OCI-M2 (cell line): ENCODE results near the gene TTLL3.
A peak's percentile ranks its signal among the peaks of the same experiment; 100 is the strongest.

ENCODE experiments used
- DNase-seq: peaks from one replicate; lab custom pipeline; 2025; ENCODE audit not compliant: unreplicated experiment; lab: John Stamatoyannopoulos, UW

The TTLL3 gene

DNA sequence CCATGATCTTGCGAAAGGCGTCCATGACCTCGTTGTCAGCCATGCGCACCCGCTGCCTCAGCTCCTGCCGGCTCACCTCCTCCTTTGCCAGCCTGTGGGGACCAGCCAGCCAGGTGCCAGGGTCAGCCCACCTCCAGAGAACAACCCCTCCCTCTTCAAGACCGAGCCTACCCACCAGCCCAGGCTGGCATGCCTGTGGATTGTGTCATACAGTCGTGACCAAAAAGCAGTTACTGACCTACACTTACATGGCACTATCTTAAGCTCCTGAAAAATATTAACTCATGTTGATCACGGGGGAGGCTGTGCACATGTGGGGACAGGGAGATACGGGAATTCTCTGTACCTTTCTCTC lies 29.6 kb upstream of the TTLL3 start:
- no peak for DNase-seq

DNA sequence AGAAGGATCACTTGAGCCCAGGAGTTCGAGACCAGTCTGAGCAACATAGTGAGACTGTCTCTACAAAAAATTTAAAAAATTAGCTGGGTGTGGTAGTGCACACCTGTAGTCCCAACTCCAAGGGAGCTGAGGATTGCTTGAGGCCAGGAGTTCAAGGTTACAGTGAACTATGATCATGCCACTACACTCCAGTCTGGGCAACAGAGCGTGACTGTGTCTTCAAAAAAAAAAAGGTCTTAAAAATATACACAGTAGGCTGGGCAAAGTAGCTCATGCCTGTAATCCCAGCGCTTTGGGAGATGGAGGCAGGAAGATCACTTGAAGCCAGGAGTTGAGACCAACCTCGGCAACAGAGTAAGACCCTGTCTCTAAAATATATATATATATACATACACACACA lies 29.2 kb upstream of the TTLL3 start:
- no peak for DNase-seq

DNA sequence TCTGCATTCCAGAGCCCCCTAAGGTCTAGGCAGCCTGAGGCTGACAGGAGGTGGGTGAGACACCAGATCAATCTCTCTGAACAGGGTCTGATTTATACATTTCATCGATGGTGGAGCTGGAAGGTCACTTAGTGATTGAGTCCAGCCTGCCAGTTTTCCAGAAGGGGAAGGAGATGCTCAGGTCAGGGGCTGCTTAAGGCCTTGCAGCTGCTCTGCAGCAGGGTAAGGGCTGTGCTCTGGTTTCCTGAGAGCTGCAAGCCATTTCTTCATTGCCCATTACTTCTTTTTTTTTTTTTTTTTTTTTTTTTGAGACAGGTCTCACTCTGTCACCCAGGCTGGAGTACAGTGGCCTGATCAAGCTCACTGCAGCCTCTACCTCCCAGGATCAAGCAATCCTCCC lies 28.5 kb upstream of the TTLL3 start:
- no peak for DNase-seq

DNA sequence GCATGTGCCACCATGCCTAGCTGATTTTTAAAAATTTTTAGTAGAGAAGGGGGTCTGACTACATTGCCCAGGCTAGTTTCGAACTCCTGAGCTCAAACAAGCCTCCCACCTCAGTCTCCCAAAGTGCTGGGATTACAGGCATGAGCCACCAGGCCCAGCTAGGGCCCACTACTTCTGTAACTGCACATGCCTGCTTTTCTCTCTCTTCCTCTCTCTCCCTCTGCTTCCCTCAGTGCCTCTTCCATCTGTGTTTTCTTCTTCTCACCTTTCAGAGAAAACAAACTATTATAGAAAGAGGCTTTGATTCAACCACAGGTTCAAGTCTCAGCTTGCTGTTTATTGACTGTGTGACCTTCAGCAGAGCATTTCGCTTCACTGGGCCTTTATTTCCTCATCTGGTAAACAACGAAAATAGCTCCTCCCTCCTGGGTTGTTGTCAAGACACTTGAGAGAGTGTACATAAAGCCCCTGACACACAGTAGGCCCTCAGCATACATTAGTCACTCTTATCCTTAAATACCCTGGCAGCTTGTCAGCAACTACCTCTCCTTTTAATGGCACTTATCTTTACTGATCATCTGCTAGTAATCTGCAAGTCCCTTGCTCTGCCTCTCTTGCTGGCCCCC lies 28.0 kb upstream of the TTLL3 start:
- no peak for DNase-seq

DNA sequence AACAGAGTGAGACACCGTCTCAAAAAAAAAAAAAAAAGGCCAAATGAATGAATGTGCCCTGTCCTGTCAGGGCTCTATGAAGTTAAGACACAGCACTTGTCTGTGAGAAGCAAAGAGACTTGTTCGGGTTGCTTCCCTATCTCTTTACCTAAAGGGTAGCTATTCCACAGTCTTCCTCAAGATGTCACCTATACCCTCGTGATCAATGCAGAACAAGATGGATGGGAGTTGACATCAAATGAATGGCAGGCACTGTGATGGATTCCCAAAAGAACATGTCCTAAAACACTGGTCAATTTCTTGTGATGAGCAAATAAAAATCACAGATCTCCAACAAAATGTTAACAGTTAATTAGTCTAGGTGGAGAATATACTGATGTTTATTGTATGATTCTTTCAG lies 27.3 kb upstream of the TTLL3 start:
- DNase-seq = no peak

DNA sequence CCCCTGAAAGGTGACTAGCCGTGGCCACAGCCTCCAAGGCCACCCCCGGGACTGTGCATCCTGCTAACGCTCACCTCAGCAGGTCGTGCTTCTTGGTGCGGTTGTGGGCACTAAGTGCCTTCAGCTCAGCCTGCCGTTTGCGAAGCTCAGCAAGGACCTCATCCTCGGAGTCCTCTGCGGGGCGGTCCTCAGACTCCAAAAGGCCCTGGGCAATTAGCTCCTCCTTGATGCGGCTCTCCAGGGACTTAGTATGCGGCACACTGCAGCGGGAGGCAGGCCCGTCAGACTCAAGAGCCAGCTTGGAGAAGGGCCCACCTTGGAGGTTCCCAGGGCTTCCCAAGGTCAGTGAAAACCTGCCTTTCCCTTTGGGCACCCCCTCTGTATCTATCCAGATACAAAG lies 26.1 kb upstream of the TTLL3 start:
- no peak for DNase-seq

DNA sequence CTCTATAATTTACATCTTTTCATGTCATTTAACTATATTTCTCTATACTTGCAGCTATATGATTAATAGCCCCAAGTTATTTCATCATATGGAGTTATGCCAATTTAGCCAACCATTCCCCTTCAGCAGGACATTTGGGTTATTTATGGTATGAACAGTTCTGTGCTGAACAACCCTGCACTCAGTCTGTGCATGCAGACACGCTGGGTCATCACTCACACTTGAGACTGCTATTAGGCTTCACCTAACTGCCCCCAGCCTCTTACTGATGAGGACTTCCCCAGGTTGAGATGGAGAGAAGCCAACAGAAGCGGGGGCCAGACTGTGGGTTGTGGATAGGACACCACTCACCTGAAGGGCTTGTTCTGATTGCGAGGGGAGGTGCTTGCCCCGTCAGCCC lies 25.1 kb upstream of the TTLL3 start:
- no peak for DNase-seq

DNA sequence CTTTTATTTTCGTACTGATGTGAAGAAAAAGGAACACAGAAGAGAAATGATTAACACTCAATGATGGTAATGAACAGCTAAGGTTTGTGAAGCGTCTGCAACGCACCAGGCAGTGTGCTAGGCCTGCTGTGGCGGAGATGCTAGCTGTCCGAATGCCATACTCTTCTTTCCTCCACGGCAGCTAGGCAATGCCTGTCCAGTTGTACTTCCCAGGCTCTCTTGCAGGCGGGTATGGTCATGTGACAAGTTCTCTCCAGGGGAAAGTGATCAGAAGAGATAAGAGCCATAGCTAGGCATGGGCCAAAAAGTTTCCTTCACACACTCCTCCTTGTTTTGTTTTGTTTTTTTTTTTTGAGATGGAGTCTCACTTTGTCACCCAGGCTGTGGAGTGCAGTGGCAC lies 24.5 kb upstream of the TTLL3 start:
- DNase-seq = no peak

DNA sequence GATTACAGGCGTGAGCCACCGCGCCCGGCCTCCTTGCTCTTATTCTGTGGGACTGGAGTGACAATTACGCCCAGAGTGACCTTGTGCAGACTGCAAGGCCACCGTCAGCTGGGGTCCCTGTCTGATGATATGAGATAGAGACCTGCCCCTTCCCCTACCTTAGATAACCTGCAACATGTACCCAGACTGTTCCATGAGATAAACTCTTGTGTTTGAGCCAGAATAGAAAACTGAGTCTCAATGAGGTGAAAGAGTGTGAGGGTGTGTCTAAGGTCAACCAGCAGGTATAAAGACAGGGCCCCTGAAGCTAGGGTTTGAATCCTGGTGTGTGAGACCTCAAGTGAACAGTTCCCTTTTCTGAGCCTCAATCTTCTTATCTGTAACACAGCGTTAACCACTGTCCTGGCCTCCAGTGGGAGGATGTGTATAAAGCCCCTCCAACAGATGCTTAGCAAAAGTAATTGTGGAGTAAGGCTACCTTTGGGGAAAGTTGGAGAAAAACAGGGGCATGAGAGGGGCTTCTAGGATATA lies 23.8 kb upstream of the TTLL3 start:
- no peak for DNase-seq

DNA sequence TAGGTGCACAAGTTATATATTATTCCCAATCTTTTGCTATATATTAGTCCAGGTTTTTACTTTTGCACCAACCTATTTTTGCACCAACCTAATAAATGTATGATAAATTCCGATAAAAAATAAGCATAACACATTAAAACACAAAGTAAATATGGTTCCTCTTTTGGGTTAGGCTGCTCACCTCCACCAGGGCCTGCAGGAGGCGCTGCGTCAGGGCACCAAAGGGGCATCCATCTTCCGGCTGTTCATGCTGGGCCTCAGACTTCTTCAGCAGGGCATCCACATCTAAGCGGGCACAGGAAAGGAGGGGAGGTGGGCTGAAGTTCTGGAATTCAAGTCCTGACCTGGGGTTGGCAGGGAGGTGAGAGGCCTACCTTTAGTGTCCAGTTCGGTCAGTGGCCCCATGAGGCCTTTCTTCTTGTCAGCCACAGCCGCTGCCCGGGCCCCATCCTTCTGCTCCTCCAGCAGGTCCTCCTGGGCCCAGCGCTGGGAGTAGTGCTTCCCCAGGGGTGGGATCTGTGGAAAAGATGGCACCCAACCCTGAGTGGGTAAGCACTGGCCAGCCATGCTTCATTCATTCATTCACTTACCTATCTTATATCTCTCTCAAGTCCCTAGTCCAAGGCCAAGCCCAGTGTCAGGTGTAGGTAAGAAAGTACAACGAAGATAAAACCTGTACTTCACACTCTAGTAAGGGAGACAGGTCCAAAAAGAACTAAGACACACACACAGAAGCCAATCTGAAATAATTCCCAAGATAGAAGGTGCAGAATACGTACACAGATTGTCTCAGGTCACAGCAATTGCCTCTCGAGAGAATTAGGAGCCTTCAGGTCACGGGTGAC lies 23.0 kb upstream of the TTLL3 start:
- DNase-seq = no peak

DNA sequence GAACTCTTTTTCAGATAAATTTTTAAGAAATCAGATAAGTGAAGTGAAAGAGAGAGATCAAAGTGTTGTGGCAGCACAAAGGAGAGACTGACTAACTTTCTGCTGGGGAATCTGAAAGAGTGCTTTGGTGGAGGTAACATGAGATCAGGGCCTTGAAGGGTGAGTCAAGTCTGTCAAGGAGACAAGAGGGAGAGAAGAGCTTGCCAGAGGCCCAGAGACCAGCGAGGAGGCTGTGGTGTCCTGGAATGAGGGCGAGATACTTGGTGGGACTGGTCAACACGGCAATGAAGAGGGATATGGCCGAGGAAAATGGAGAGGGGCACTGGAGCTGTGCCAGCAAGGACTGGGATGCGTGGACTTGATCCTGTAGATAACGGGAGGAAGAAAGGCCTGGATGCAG lies 22.3 kb upstream of the TTLL3 start:
- no peak for DNase-seq

DNA sequence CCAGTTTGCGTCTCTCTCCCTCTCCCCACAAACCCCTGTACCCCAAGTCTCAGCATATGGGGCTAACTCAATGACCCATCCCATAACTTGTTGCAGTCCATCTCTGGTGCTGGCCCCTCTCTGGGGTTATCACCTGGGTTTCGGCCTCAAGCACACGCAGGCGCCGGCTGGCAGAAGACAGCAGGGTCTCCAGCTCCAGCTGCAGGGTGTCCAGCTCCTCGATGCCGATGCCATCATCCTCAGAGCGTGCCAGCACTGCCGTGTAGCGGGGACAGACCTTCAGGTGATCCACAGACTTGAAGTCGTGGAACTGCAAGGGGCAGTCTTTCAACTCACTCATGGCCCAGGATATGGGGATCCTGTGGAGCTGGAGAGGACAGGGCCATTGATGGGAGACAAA lies 18.9 kb upstream of the TTLL3 start:
- no peak for DNase-seq

DNA sequence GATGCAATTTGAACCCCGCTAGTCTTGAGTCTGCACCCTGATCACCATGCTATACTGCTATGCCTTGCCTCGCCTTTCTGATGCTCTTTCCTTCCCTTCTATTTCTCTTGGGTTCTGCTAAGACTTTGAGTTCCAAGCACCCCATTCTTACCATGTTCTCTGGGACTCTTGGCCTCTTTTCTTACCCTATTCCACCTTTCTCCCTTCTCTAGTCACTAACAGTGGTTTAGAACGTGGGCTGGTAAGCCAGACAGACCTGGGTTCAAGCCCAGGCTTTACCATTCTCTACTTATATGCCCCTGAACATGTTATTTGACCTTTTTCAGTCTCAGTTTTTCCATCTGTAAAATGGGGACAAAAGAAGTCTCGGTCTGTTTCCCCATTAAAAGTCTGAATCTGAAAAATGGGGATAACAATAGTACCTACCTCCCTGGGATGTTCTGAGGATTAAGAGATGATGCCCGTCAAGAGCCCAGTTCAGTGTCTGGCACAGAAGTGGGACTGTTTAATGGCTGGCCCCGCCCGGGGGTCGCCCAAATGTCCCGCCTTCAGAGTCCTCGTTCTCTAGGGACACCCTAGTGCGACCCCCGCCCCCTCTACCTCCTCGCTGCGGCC lies 18.2 kb upstream of the TTLL3 start:
- DNase-seq = no peak

DNA sequence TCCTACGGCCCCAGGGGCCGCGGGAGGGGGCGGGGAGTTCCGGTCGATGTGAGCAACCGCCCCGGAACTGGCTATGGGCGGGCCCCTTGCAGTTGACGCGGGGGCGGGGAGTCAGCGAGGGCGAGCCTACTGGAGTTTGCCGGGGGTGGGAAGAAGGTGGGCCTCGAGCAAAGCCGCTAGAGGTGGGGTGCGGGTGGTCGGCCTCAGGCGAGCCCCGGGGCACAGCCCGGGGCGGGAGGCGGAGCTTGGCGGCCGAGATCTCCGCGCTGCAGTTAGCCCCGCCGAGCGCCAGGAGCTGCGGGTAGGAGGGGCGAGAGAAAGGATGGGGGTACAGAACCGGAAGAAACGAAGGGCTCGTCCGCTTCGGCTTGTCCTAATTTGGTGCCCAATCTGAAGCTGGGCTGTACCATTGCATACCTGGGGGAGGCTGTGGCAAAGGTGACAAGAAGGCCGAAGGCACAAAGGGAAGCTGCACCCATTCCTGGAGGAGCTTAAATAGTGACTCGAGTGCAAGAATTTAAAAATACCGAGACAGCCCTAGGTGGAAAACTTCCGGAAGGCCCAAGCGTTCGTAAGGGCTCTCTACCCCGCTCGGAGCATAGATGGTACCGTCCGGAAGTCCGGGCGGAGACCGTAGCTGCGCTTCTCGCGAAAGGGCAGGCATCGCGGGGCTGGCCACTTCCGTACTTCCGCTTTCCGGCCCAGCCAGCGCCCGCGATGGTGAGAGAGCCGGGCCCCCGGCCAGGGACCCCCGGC lies 17.5 kb upstream of the TTLL3 start, which contains the start of the genes ARPC4 and TADA3:
Gene ARPC4 (plus strand): TSS at position 678 of the 756 bp plus-strand sequence. CDS start 40 bp downstream, at position 718.
Gene TADA3 (minus strand): TSS at position 69 of the 756 bp plus-strand sequence. CDS start 1,007 bp downstream, outside the sequence.
- DNase-seq = peak; percentile 82

DNA sequence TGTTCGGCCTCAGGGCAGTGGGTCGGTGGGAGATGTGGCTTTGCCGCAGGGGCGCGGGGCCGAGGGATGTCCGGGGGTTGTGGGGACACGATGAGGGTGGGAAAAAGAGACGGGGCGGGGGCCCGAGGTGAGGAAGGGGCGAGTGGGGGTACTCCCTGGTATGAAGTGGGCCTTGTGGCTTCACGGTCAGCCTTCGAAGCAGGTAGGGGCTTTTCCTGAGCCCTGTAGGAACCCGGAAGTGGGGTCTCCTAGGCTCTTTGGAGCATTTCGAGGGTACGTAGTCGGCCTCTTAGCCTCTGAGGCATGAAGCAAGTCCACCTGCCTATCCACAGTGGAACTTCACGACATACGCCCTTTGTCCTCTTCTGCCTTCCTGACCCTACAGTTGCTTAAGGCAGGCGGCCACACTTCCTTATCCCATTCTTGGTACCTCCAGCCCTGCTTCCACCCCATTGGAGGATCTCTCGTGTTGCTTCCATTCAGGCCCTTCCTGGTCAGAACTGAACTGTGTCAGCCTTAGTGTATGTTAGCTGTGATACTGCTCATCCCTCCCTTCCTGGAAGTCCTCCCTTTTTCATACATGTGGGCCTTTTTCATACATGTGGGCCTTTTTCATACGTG lies 16.8 kb upstream of the TTLL3 start:
- no peak for DNase-seq

DNA sequence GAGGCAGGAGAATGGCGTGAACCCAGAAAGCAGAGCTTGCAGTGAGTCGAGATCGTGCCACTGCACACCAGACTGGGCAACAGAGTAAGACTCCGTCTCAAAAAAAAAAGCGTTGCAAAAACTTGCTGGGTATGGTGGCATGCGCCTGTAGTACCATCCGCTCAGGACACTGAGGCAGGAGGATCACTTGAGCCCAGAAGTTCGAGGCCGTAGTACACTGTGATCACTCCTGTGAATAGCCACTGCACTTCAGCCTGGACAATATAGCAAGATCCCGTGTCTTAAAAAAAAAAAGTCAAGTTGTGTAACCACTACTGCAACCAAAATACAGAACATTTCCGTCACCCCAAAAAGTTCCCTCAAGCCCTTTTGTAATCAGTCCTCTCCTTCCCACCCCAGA lies 15.7 kb upstream of the TTLL3 start:
- no peak for DNase-seq

DNA sequence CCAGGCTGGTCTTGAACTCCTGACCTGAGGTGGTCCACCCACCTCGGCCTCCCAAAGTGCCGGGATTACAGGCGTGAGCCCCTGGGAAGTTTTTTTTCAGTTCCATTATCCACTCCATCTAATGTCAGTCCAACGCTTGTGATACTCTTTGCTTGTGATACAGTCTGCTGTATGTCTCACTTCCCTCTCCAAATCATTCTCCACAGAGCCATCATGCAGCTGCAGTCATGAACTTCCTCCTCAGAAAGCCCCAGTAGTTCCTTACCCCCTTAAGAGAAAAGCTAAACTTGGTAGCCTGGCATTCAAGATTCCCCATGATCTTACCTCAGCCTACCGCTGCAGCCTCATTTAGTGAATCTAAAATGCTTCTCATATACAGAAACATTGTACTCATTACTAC lies 14.9 kb upstream of the TTLL3 start:
- no peak for DNase-seq

DNA sequence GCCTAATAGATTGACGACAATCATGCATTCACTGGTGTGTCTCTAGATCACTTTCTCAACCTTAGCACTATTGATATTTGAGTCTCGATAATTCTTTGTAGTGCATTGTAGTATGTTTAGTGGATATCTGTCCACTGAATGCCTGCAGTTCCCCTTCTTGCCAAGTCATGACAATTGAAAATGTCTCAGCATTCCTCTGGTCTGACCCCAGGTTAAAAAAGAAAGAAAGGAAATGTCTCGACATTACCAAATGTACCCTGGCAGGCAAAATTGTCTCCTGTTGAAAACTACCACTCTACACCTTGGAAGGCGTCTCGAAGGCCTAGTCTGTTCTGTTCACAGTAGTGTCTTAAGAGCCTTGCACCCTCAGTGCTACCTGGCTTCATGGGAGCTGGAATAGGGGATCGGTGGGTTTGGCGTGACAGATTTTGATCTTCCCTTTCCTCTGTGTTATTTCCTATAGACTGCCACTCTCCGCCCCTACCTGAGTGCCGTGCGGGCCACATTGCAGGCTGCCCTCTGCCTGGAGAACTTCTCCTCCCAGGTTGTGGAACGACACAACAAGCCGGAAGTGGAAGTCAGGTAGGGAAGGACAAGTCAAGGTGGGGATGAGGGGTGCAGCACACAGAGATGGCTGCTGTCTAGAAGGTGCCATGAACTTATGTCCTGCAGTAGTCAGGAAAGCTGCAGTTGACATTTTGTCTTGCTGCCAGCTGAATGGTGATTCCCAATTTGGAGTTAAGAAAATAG lies 12.7 kb upstream of the TTLL3 start:
- no peak for DNase-seq

DNA sequence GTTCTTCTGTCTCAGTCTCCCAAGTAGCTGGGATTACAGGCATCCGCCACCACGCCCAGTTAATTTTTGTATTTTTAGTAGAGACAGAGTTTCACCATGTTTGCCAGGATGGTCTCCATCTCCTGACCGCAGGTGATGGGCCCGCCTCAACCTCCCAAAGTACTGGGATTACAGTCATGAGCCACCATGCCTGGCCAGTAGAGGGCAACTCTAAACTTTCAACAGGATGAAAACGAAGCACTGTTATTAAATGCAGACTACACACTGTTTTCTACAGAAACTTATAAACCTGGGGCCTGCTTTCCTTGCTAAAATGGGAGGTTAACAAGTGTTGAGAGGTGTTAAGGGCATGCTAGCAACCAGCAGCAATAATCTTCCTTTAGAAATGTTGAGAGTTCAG lies 9.5 kb upstream of the TTLL3 start:
- no peak for DNase-seq

DNA sequence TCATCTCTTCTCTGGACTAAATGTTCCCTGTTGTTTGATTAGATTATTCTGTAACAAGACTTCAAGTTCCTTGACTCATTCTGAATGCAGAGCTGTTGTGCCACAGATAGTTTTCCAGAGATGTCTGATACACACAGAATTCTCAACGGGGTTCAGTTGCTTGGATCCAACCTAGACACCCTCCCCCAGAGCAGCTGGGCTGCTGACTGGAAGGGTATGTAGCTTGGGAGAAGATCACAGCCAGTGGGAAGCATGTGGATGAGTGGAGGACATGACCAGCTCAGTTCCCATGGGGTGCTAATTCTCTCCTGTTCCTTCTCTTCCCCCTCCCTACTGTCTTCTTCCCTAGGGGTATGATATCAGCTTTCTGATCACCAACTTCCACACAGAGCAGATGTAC lies 6.6 kb upstream of the TTLL3 start:
- no peak for DNase-seq
